Activated T-cell treated with anti-CD3 and anti-CD28 coated beads for 1 hour (primary cell): Measurements from ENCODE around the gene ZMYND8.
"Not testable (repeated sequence)": the region's sequence is repeated elsewhere in the genome, so short reads cannot be mapped to it uniquely, and the experiment has no call there.

Experiments
- DNase-seq: peaks from one replicate; pipeline ENCODE4 v3.0.0-alpha.2; 2020; ENCODE audit warnings: low read depth

The ZMYND8 gene

GRCh38 chr20:47265214-47265613 is 91.3 kb downstream of the ZMYND8 start:
- no peak for DNase-seq

- DNase-seq = not testable (repeated sequence)
Measured at GRCh38 chr20:47264137-47264769, 92.2 kb downstream of the ZMYND8 start.

- DNase-seq = no peak
Measured at GRCh38 chr20:47263465-47264084, 92.9 kb downstream of the ZMYND8 start.

- DNase-seq = no peak
Measured at GRCh38 chr20:47263080-47263464, 93.4 kb downstream of the ZMYND8 start.

- DNase-seq = no peak
Measured at GRCh38 chr20:47262365-47263013, 94.0 kb downstream of the ZMYND8 start.

GRCh38 chr20:47262008-47262364 is 94.5 kb downstream of the ZMYND8 start:
- no peak for DNase-seq

- DNase-seq = not testable (repeated sequence)
Measured at GRCh38 chr20:47261161-47261774, 95.2 kb downstream of the ZMYND8 start.

- not testable (repeated sequence) for DNase-seq
Measured at GRCh38 chr20:47260540-47261126, 95.9 kb downstream of the ZMYND8 start.

GRCh38 chr20:47258745-47259695 is 97.5 kb downstream of the ZMYND8 start:
- no peak for DNase-seq

GRCh38 chr20:47257771-47258170 is 98.7 kb downstream of the ZMYND8 start:
- DNase-seq = no peak

GRCh38 chr20:47257256-47257655 is 99.2 kb downstream of the ZMYND8 start:
- no peak for DNase-seq

- no peak for DNase-seq
Measured at GRCh38 chr20:47256668-47257236, 99.7 kb downstream of the ZMYND8 start.

GRCh38 chr20:47253872-47254271 is 102.6 kb downstream of the ZMYND8 start:
- DNase-seq = no peak

- no peak for DNase-seq
Measured at GRCh38 chr20:47252879-47253307, 103.6 kb downstream of the ZMYND8 start.

- no peak for DNase-seq
Measured at GRCh38 chr20:47251154-47252020, 105.1 kb downstream of the ZMYND8 start.

- no peak for DNase-seq
Measured at GRCh38 chr20:47250360-47250759, 106.1 kb downstream of the ZMYND8 start.

GRCh38 chr20:47249913-47250312 is 106.6 kb downstream of the ZMYND8 start:
- DNase-seq = no peak

GRCh38 chr20:47248448-47248966 is 108.0 kb downstream of the ZMYND8 start:
- no peak for DNase-seq

- DNase-seq = no peak
Measured at GRCh38 chr20:47247972-47248371, 108.5 kb downstream of the ZMYND8 start.
